Neural cell (in vitro differentiated cells): ENCODE results near the gene LANCL2. TPM values are rescaled to one million over a fixed set of nuclear protein-coding genes. Genes with fewer than 3 reads are reported as not detected.

Experiments
- H2AFZ ChIP-seq: fragments of 200-600, 300-800 bp; sonication (generic), shearing (Covaris generic); 2 replicates; pipeline ENCODE4 v1.6.0; 2014; ENCODE audit warnings: low read depth, mild to moderate bottlenecking, antibody characterized with exemption, low read length, moderate library complexity
- H3F3A ChIP-seq: fragments of 200-600 bp; shearing (Covaris generic); 2 replicates; pipeline ENCODE4 v1.6.1; 2016; ENCODE audit warnings: mild to moderate bottlenecking, moderate library complexity, mixed read lengths, antibody characterized with exemption, low read length; ENCODE audit not compliant: insufficient read depth, poor library complexity, severe bottlenecking
- H3K27ac ChIP-seq: fragments of 200-600, 300-800 bp; sonication (generic), shearing (Covaris generic); 2 replicates; pipeline ENCODE4 v1.5.1; 2014; ENCODE audit warnings: mild to moderate bottlenecking, low read length, moderate library complexity
- H3K27me3 ChIP-seq: fragments of 300-800, 200-600 bp; sonication (generic), shearing (Covaris generic); 2 replicates; pipeline ENCODE4 v1.6.0; 2014; ENCODE audit warnings: mild to moderate bottlenecking, low read depth, low read length, moderate library complexity; ENCODE audit not compliant: insufficient read depth
- H3K36me3 ChIP-seq: fragments of 300-800, 200-600 bp; sonication (generic), shearing (Covaris generic); 2 replicates; pipeline ENCODE4 v1.5.1; 2014; ENCODE audit warnings: mild to moderate bottlenecking, antibody characterized with exemption, low read length, moderate library complexity; ENCODE audit not compliant: insufficient read depth
- H3K4me2 ChIP-seq: fragments of 300-800, 200-600 bp; sonication (generic), shearing (Covaris generic); 2 replicates; pipeline ENCODE4 v1.6.0; 2014; ENCODE audit warnings: mild to moderate bottlenecking, low read length
- H3K4me3 ChIP-seq: fragments of 300-800, 200-600 bp; sonication (generic), shearing (Covaris generic); 2 replicates; pipeline ENCODE4 v1.5.1; 2014; ENCODE audit warnings: mild to moderate bottlenecking, low read length, moderate library complexity
- H3K79me2 ChIP-seq: fragments of 200-600 bp; shearing (Covaris generic); replicated peaks from 2 replicates; pipeline ENCODE4 v1.6.0; 2014; ENCODE audit warnings: mild to moderate bottlenecking, low read length, moderate library complexity; ENCODE audit not compliant: insufficient read depth
- H3K9ac ChIP-seq: fragments of 300-800, 200-600 bp; sonication (generic), shearing (Covaris generic); 2 replicates; pipeline ENCODE4 v1.6.1; 2016; ENCODE audit warnings: mild to moderate bottlenecking, low read length, mixed read lengths
- H3K9me2 ChIP-seq: fragments of 200-600 bp; shearing (Covaris generic); 2 replicates; pipeline ENCODE4 v1.6.1; 2016; ENCODE audit warnings: mild to moderate bottlenecking, low read length, mixed read lengths; ENCODE audit not compliant: insufficient read depth
- H3K9me3 ChIP-seq: fragments of 200-600, 300-800 bp; sonication (generic), shearing (Covaris generic); 2 replicates; pipeline ENCODE4 v1.6.1; 2016; ENCODE audit warnings: mild to moderate bottlenecking, mixed run types, low read length, moderate library complexity, mixed read lengths
- H4K20me1 ChIP-seq: fragments of 200-600 bp; shearing (Covaris generic); 2 replicates; pipeline ENCODE4 v1.6.1; 2016; ENCODE audit warnings: mild to moderate bottlenecking, mixed run types; ENCODE audit not compliant: insufficient read depth
- CTCF ChIP-seq: fragments of 450-650 bp; IDR thresholded peaks from 2 replicates; pipeline ENCODE4 v1.5.1; 2014; ENCODE audit warnings: antibody characterized with exemption, mild to moderate bottlenecking, moderate library complexity; ENCODE audit not compliant: poor library complexity, severe bottlenecking
- EP300 ChIP-seq: fragments of 450-650 bp; conservative IDR thresholded peaks from 2 replicates; pipeline ENCODE4 v1.6.1; 2014; ENCODE audit warnings: antibody characterized with exemption, mild to moderate bottlenecking, moderate library complexity; ENCODE audit not compliant: poor library complexity, severe bottlenecking
- EZH2 ChIP-seq: fragments of 200-600, 300-800 bp; shearing (Covaris generic), sonication (generic); IDR thresholded peaks from 2 replicates; pipeline ENCODE4 v1.6.1; 2014; ENCODE audit warnings: antibody characterized with exemption, low read length, borderline replicate concordance, mild to moderate bottlenecking; ENCODE audit not compliant: insufficient read depth, poor library complexity, severe bottlenecking
- MXI1 ChIP-seq: fragments of 450-650 bp; conservative IDR thresholded peaks from 2 replicates; pipeline ENCODE4 v1.6.1; 2014; ENCODE audit warnings: antibody characterized with exemption, mild to moderate bottlenecking; ENCODE audit not compliant: poor library complexity, severe bottlenecking
- POLR2AphosphoS5 ChIP-seq: IDR thresholded peaks from 2 replicates; pipeline ENCODE4 v1.6.1; 2012
- RAD21 ChIP-seq: fragments of 450-650 bp; conservative IDR thresholded peaks from 2 replicates; pipeline ENCODE4 v1.6.1; 2014; ENCODE audit warnings: antibody characterized with exemption, mild to moderate bottlenecking, moderate library complexity
- REST ChIP-seq: IDR thresholded peaks from 2 replicates; pipeline ENCODE4 v1.6.1; 2012; ENCODE audit warnings: borderline replicate concordance
- SMC3 ChIP-seq: fragments of 450-650 bp; conservative IDR thresholded peaks from 2 replicates; pipeline ENCODE4 v1.6.1; 2014; ENCODE audit warnings: antibody characterized with exemption, mild to moderate bottlenecking, moderate library complexity; ENCODE audit not compliant: poor library complexity
- TAF1 ChIP-seq: IDR thresholded peaks from 2 replicates; pipeline ENCODE4 v1.6.1; 2012; ENCODE audit warnings: low read depth
- polyA plus RNA-seq: library from polyadenylated mRNA; depleted of rRNA; stranded (reverse); fragments of >200 nt; gene quantifications from 2 replicates; pipeline ENCODE4 v1.2.3, GENCODE V29; 2014

Gene LANCL2
- polyA plus RNA-seq, 1 donor from 2014 or later: 51.2 TPM

GRCh38 chr7:55441002-55441401 is 75.9 kb downstream of the LANCL2 start:
- no peaks in the 10 kb centered on the region for H3K9me3 ChIP-seq
- no peak overlapping the region for H3K27ac ChIP-seq
- H3K36me3 ChIP-seq: no peaks in the 10 kb centered on the region
- H3K9ac ChIP-seq: no peak overlapping the region
- no peaks in the 10 kb centered on the region for H3F3A ChIP-seq
- H3K4me2 ChIP-seq: no peak overlapping the region
- no peak overlapping the region for H2AFZ ChIP-seq
- no peaks in the 10 kb centered on the region for H3K9me2 ChIP-seq
- H3K79me2 ChIP-seq: no peaks in the 10 kb centered on the region
- H3K4me3 ChIP-seq: no peak overlapping the region
- TF ChIP-seq TAF1 (no peak), SMC3 (no peak), POLR2AphosphoS5 (no peak), MXI1 (no peak), RAD21 (no peak), CTCF (no peak), EP300 (no peak), EZH2 (no peak), REST (no peak)
- no peaks in the 10 kb centered on the region for H3K27me3 ChIP-seq
- H4K20me1 ChIP-seq: no peaks in the 10 kb centered on the region

GRCh38 chr7:55441774-55442522 is 76.8 kb downstream of the LANCL2 start:
- no peaks in the 10 kb centered on the region for H3K36me3 ChIP-seq
- no peak overlapping the region for H3K4me3 ChIP-seq
- H3K4me2 ChIP-seq: no peak overlapping the region
- no peaks in the 10 kb centered on the region for H3K27me3 ChIP-seq
- H3K9ac ChIP-seq: no peak overlapping the region
- H3K9me3 ChIP-seq: no peaks in the 10 kb centered on the region
- TF ChIP-seq EP300 (no peak), RAD21 (no peak), EZH2 (no peak), MXI1 (no peak), TAF1 (no peak), SMC3 (no peak), POLR2AphosphoS5 (no peak), CTCF (no peak), REST (no peak)
- no peaks in the 10 kb centered on the region for H4K20me1 ChIP-seq
- H3F3A ChIP-seq: no peaks in the 10 kb centered on the region
- H3K79me2 ChIP-seq: no peaks in the 10 kb centered on the region
- no peak overlapping the region for H3K27ac ChIP-seq
- H3K9me2 ChIP-seq: no peaks in the 10 kb centered on the region
- H2AFZ ChIP-seq: no peak overlapping the region
